Left ventricle myocardium inferior (tissue), 1 donor: ENCODE results near the gene MS4A6E. TPM values are rescaled to one million over a fixed set of nuclear protein-coding genes. Genes with fewer than 3 reads are reported as not detected.
"Not testable (repeated sequence)": the region's sequence is repeated elsewhere in the genome, so short reads cannot be mapped to it uniquely, and the experiment has no call there.

ENCODE experiments used
- DNase-seq: peaks from one replicate; pipeline ENCODE4 v3.0.0-alpha.2; 2020
- H3K27ac ChIP-seq: fragments of 200-600 bp; replicated peaks from 2 replicates; pipeline ENCODE4 v1.8.0; 2021
- H3K27me3 ChIP-seq: fragments of 200-600 bp; 2 replicates; pipeline ENCODE4 v1.8.0; 2021; ENCODE audit warnings: low read depth
- H3K36me3 ChIP-seq: fragments of 200-600 bp; 2 replicates; pipeline ENCODE4 v1.8.0; 2021
- H3K4me1 ChIP-seq: fragments of 200-600 bp; 2 replicates; pipeline ENCODE4 v1.8.0; 2021
- H3K4me3 ChIP-seq: fragments of 200-600 bp; 2 replicates; pipeline ENCODE4 v1.8.0; 2021; ENCODE audit warnings: mild to moderate bottlenecking, moderate library complexity
- H3K9me3 ChIP-seq: fragments of 200-600 bp; replicated peaks from 2 replicates; pipeline ENCODE4 v1.8.0; 2021
- CTCF ChIP-seq: fragments of 200-600 bp; IDR thresholded peaks from 2 replicates; pipeline ENCODE4 v1.8.0; 2021; ENCODE audit warnings: antibody characterized with exemption, mild to moderate bottlenecking, borderline replicate concordance
- intact Hi-C: fragments of 100-400 bp; cut with micrococcal nuclease; formaldehyde crosslinking; loops from one replicate; pipeline ENCODE4 v1.11.0; 2022
- total RNA-seq: library from RNA; stranded (reverse); fragmentation: NEBNext Ultra II Directional; extraction: Animal tissue kit (Norgen Biotek cat#: 25700); gene quantifications from one replicate; pipeline ENCODE4 v1.2.1, GENCODE V29; 2021
- donor health status: DM: no; HTN: yes; CAD: no; lungs with severe emphysema.

The MS4A6E gene
- total RNA-seq, 1 donor from 2014 or later = not detected

- no peak for TF ChIP-seq CTCF
- no peak for DNase-seq
- Histone ChIP-seq H3K4me3 (no peak overlapping the region), H3K27ac (no peak overlapping the region), H3K9me3 (peaks cover 28% of the 10 kb centered on the region), H3K4me1 (no peaks in the 10 kb centered on the region), H3K36me3 (no peaks in the 10 kb centered on the region), H3K27me3 (no peaks in the 10 kb centered on the region)
- intact Hi-C loops = no loop called here
These were observed 34.9 kb upstream of the MS4A6E start for GRCh38 chr11:60292145-60292544.

GRCh38 chr11:60301178-60301577, 25.9 kb upstream of the MS4A6E start:
- Histone ChIP-seq H3K27ac (no peak overlapping the region), H3K27me3 (no peaks in the 10 kb centered on the region), H3K36me3 (no peaks in the 10 kb centered on the region), H3K4me1 (no peaks in the 10 kb centered on the region), H3K4me3 (no peak overlapping the region), H3K9me3 (no peaks in the 10 kb centered on the region)
- no peak for TF ChIP-seq CTCF
- intact Hi-C loops = no loop called here
- no peak for DNase-seq

- H3K36me3 ChIP-seq, H3K4me3 ChIP-seq, H3K9me3 ChIP-seq, intact Hi-C loops, H3K27ac ChIP-seq, H3K4me1 ChIP-seq, DNase-seq, H3K27me3 ChIP-seq: not testable (repeated sequence)
These were observed 25.2 kb upstream of the MS4A6E start for GRCh38 chr11:60301884-60302283.

- no peaks in the 10 kb centered on the region for H3K36me3 ChIP-seq
- H3K27ac ChIP-seq = no peak overlapping the region
- H3K9me3 ChIP-seq = no peaks in the 10 kb centered on the region
- H3K4me3 ChIP-seq = no peak overlapping the region
- TF ChIP-seq CTCF = no peak
- no peaks in the 10 kb centered on the region for H3K27me3 ChIP-seq
- no peak for DNase-seq
- intact Hi-C loops = no loop called here
- H3K4me1 ChIP-seq = no peaks in the 10 kb centered on the region
These were observed 23.4 kb upstream of the MS4A6E start for GRCh38 chr11:60303661-60304060.

- Histone ChIP-seq H3K9me3 (no peaks in the 10 kb centered on the region), H3K4me3 (no peak overlapping the region), H3K4me1 (no peaks in the 10 kb centered on the region), H3K36me3 (no peaks in the 10 kb centered on the region), H3K27ac (no peak overlapping the region), H3K27me3 (no peaks in the 10 kb centered on the region)
- no peak for DNase-seq
- intact Hi-C loops = no loop called here
- no peak for TF ChIP-seq CTCF
These were observed 21.0 kb upstream of the MS4A6E start for GRCh38 chr11:60305906-60306619.

GRCh38 chr11:60307507-60308195, 19.4 kb upstream of the MS4A6E start:
- no peaks in the 10 kb centered on the region for H3K27me3 ChIP-seq
- no peak overlapping the region for H3K4me3 ChIP-seq
- intact Hi-C loops = no loop called here
- no peak for DNase-seq
- TF ChIP-seq CTCF = no peak
- no peak overlapping the region for H3K27ac ChIP-seq
- no peaks in the 10 kb centered on the region for H3K4me1 ChIP-seq
- no peaks in the 10 kb centered on the region for H3K9me3 ChIP-seq
- no peaks in the 10 kb centered on the region for H3K36me3 ChIP-seq
